ENCODE results near the gene NELFCD. TPM values are rescaled to one million over a fixed set of nuclear protein-coding genes. Genes with fewer than 3 reads are reported as not detected.

The NELFCD gene
- total and polyA plus RNA-seq, 2 donors (not counting 1 experiment from before 2014, with no cell fraction given) = 80.2 to 107 TPM

DNA sequence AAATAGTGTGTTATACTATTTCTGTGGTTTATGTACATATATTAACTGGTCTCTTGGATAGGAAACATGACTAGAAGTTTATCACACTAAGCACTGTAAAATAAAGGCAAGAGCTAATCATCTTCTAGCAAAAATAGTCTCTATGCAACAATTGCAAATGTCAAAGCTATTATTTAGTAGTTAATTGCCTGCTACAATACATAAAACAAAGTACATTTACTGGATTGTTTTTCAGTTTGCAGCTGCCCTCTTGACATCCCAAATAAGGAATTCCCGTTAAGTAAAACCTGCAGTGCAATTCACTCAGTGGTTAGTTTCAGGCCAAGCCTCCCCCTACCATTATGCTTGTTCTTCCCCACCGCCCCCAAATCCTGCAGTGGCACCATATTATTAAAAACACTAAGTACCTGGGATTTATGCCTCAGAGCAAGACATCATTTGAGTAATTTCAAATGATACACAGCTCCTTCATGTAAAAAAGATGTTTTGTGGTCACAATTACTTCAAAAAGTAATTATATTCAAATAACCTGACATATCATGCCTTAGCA lies 52.6 kb downstream of the NELFCD start:
- CTCF ChIA-PET = interaction anchor here (1.0 to 3.5 kb wide), 8 partner anchors 9 to 189 kb away, joined by 3 to 32 read pairs (median 9); partner anchors contain the start of gene PRELID3B
- Mint-ChIP-seq H3K9me3 (ENCODE audit: insufficient read depth) (no peaks in the 10 kb centered on the region), H3K27ac (no peak overlapping the region), H3K4me1 (peaks cover 35% of the 10 kb centered on the region), H3K4me3 (peak overlapping the region; percentile 41), H3K27me3 (no peaks in the 10 kb centered on the region)
- Histone ChIP-seq H2AFZ (ENCODE audit: insufficient read depth, low read depth, low read length, poor library complexity, severe bottlenecking) (no peak overlapping the region), H3K79me2 (ENCODE audit: control insufficient read depth, insufficient read depth, low read length) (peaks cover 65% of the 10 kb centered on the region), H3K27me3 (replicated peaks in 1 of 4; ENCODE audit: control extremely low read depth in 1 of 4, control insufficient read depth in 3 of 4, insufficient read depth in 4 of 4, low read length in 3 of 4) (no peaks in the 10 kb centered on the region), H3K4me1 (ENCODE audit: control insufficient read depth in 2 of 2, insufficient read depth in 2 of 2, low read length in 2 of 2) (peaks cover 24 to 34% of the 10 kb centered on the region in 2 donors), H3K27ac (ENCODE audit: low read length in 2 of 2) (no peak overlapping the region), H4K20me1 (ENCODE audit: control insufficient read depth, insufficient read depth, low read length, poor library complexity, severe bottlenecking) (peaks cover 28% of the 10 kb centered on the region), H3K4me3 (ENCODE audit: control extremely low read depth in 1 of 5, extremely low read depth in 1 of 5, insufficient read depth in 1 of 5, low read depth in 2 of 5, low read length in 4 of 5) (no peak overlapping the region), H3K4me2 (replicated peaks; ENCODE audit: low read depth, low read length, poor library complexity, severe bottlenecking) (no peak overlapping the region), H3K9ac (ENCODE audit: low read length) (no peak overlapping the region), H3K36me3 (replicated peaks in 1 of 2; ENCODE audit: control extremely low read depth in 1 of 2, control insufficient read depth in 1 of 2, extremely low read depth in 1 of 2, insufficient read depth in 2 of 2, low read length in 1 of 2) (peaks cover 2 to 64% of the 10 kb centered on the region in 2 experiments), H3K9me3 (ENCODE audit: control extremely low read depth in 1 of 3, control insufficient read depth in 2 of 3, insufficient read depth in 1 of 3, low read length in 2 of 3) (no peaks in the 10 kb centered on the region)
- WGBS (ENCODE audit: insufficient coverage) = 71% methylated on average over 1 of the region's 2 CpGs
- DNase-seq (no peak), ATAC-seq (ENCODE audit: low read depth) (no peak)
- intact Hi-C loops (cut with micrococcal nuclease) = loop anchor here (2.0 kb wide), 1 partner anchor 17 kb away; no protein-coding TSS in a partner anchor
- POLR2A ChIA-PET = interaction anchor here (1.0 to 2.6 kb wide), 2 partner anchors 9 to 26 kb away, joined by 4 to 28 read pairs; partner anchors contain the start of gene PRELID3B
- no peak for TF ChIP-seq EZH2 (IDR thresholded peaks at IDR 0.05; ENCODE audit: borderline replicate concordance, insufficient read depth, low read depth, low read length, poor library complexity, severe bottlenecking)
- TF ChIP-seq CTCF (IDR thresholded peaks at IDR 0.05) = no peak

DNA sequence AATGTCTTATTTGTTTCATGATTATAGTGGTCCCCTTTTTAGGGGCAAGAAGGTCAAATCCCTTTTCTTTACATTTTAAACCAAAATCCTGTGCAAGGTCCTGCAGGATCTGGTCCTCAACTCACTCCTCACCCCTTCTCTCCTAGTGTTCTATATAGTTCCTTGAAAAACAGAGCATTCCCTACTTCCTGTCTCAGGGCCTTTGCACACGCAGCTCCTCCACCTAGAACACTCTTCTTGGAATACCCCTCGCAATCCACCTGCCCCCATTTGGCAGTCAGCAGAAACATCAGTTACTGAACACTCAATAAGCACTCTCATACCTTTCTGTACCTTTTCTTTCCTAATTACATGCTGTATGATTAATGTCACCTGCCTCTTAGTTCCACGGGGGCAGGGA lies 54.3 kb downstream of the NELFCD start:
- Histone ChIP-seq H3K27ac (ENCODE audit: low read length in 2 of 2) (no peak overlapping the region), H3K36me3 (replicated peaks in 1 of 2; ENCODE audit: control extremely low read depth in 1 of 2, control insufficient read depth in 1 of 2, extremely low read depth in 1 of 2, insufficient read depth in 2 of 2, low read length in 1 of 2) (peaks cover 2 to 50% of the 10 kb centered on the region in 2 experiments), H3K79me2 (ENCODE audit: control insufficient read depth, insufficient read depth, low read length) (peaks cover 64% of the 10 kb centered on the region), H3K4me1 (ENCODE audit: control insufficient read depth in 2 of 2, insufficient read depth in 2 of 2, low read length in 2 of 2) (peaks cover 19 to 24% of the 10 kb centered on the region in 2 donors), H3K4me2 (replicated peaks; ENCODE audit: low read depth, low read length, poor library complexity, severe bottlenecking) (no peak overlapping the region), H4K20me1 (ENCODE audit: control insufficient read depth, insufficient read depth, low read length, poor library complexity, severe bottlenecking) (peaks cover 23% of the 10 kb centered on the region), H3K9ac (ENCODE audit: low read length) (no peak overlapping the region), H3K27me3 (replicated peaks in 1 of 4; ENCODE audit: control extremely low read depth in 1 of 4, control insufficient read depth in 3 of 4, insufficient read depth in 4 of 4, low read length in 3 of 4) (no peaks in the 10 kb centered on the region), H2AFZ (ENCODE audit: insufficient read depth, low read depth, low read length, poor library complexity, severe bottlenecking) (no peak overlapping the region), H3K4me3 (ENCODE audit: control extremely low read depth in 1 of 5, extremely low read depth in 1 of 5, insufficient read depth in 1 of 5, low read depth in 2 of 5, low read length in 4 of 5) (no peak overlapping the region), H3K9me3 (ENCODE audit: control extremely low read depth in 1 of 3, control insufficient read depth in 2 of 3, insufficient read depth in 1 of 3, low read length in 2 of 3) (no peaks in the 10 kb centered on the region)
- Mint-ChIP-seq H3K4me1 (peaks cover 32% of the 10 kb centered on the region), H3K9me3 (ENCODE audit: insufficient read depth) (no peaks in the 10 kb centered on the region), H3K4me3 (no peak overlapping the region), H3K27ac (no peak overlapping the region), H3K27me3 (no peaks in the 10 kb centered on the region)
- ChIA-PET CTCF (no interaction called here), POLR2A (no interaction called here)
- WGBS (ENCODE audit: insufficient coverage) = 96% methylated on average over 2 of the region's 3 CpGs
- intact Hi-C loops (cut with micrococcal nuclease) = no loop called here
- TF ChIP-seq EZH2 (IDR thresholded peaks at IDR 0.05; ENCODE audit: borderline replicate concordance, insufficient read depth, low read depth, low read length, poor library complexity, severe bottlenecking) (no peak), CTCF (IDR thresholded peaks at IDR 0.05) (no peak)
- no peak for ATAC-seq (ENCODE audit: low read depth)
- DNase-seq = no peak
